ENCODE measurements around the gene TMPRSS7. TPM values are rescaled to one million over a fixed set of nuclear protein-coding genes. Genes with fewer than 3 reads are reported as not detected.

TMPRSS7 gene
- total RNA-seq, 1 donor from 2014 or later = not detected

DNA sequence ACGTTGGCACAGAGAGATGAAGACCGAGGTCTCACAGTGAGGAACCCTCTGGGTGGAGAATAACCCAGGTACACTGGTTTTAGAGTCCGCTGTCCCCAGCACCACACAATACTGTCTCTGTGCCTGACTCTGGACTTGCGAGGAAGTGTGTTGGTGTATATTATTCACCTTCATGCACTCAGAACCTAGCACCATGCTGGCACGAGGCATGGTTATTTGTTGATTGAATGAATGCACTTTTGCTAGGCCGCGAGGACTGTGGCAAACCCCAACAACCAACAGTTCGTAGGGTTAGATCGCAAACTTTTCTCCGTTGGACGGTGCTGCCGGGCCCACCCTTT is 51.2 kb downstream of the TMPRSS7 start:
- Mint-ChIP-seq H3K36me3 (ENCODE audit: low read depth) (peaks cover 5% of the 10 kb centered on the region), H3K27me3 (ENCODE audit: low read depth) (peaks cover 2% of the 10 kb centered on the region), H3K4me1 (ENCODE audit: low read depth) (peaks cover 41% of the 10 kb centered on the region), H3K4me3 (ENCODE audit: low read depth) (peak overlapping the region; percentile 85), H3K27ac (peak overlapping the region; percentile 81), H3K9me3 (no peaks in the 10 kb centered on the region)
- DNase-seq (ENCODE audit: low spot score) = no peak
- intact Hi-C loops (cut with micrococcal nuclease) = loop anchor here (1.0 to 5.0 kb wide), 2 partner anchors 10 to 38 kb away; no protein-coding TSS in a partner anchor

DNA sequence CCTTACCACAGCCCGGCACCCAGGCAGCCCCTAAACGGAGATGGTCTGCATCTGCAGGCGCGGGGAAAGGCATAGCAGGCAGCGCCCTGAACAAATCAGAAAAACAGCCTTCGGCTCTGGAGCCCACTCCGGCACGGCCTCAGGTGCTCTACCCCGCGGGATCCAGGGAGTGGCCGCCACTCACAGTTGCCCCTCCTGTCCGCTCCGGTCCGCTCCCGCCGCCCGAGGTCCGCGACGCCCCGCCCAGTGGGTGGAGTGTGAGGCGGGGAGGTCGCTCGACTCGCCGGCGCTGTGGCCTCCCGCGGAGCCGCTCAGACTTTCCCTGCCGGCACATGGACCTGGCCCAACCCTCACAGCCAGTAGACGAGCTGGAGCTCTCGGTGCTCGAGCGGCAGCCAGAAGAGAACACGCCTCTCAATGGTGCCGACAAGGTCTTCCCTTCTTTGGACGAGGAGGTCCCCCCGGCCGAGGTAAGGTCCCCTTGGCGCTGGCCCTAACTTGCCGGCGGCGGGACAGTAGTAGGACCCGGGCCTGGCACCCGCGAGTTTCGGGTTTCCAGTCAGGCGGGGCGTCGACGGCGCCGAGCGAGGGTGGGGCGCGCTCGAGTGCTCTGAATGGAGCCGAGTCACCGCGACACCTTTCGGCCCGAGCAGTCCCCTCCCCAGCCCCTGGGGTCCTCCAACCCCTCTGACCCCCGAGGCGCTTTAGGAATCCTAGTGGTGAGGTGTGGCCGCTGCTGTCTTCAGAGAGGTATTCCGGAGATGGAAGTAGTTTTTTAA is 51.7 kb downstream of the TMPRSS7 start, which contains the start of gene C3orf52:
Gene C3orf52, plus strand, starts transcription at position 314 of the 779 bp plus-strand sequence. Its CDS starts 19 bp downstream, at position 333.
- H3K4me3 Mint-ChIP-seq (ENCODE audit: low read depth) = peak within 1 kb of the TSS; percentile 85
- H3K9me3 Mint-ChIP-seq = no peaks in the 10 kb centered on the region
- peak; percentile 67 for DNase-seq (ENCODE audit: low spot score)
- H3K4me1 Mint-ChIP-seq (ENCODE audit: low read depth) = peaks cover 44% of the 10 kb centered on the region
- peaks cover 5% of the 10 kb centered on the region for H3K36me3 Mint-ChIP-seq (ENCODE audit: low read depth)
- H3K27ac Mint-ChIP-seq = peak within 1 kb of the TSS; percentile 81
- H3K27me3 Mint-ChIP-seq (ENCODE audit: low read depth) = peaks cover 2% of the 10 kb centered on the region
- intact Hi-C loops (cut with micrococcal nuclease) = loop anchor here (1.0 to 5.0 kb wide), 2 partner anchors 11 to 39 kb away; no protein-coding TSS in a partner anchor

DNA sequence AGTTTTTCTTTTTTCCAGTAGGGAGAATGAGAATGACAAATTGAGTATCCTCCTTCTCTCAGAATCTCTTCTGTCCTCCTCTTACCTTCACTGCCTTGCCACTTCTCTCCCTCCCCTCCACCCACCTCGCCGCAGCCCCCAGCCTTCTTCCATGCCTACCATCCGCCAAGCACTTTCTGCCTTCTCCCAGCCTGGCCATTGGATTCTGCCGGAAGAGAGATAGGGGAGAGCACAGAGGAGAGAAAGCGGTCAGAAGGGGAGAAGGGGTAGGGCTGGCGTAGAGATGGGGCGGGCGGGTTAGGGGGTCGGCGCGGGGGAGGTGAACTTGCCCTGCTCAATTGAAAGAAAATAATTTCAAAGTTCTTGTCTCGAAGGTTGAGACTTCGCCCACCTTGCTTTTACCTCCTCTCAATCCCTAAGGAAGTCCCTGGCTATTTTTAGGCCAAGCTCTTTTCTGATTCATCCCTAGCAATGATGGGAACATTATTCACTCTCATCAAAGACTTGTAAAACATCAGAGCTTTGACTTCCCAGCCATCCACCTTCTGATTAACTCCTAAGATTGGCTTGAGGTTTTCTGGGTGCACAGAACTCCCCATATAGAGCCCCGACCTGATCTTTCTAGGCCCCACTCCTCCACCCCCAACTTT is 52.5 kb downstream of the TMPRSS7 start:
- H3K4me3 Mint-ChIP-seq (ENCODE audit: low read depth) = peak overlapping the region; percentile 85
- H3K36me3 Mint-ChIP-seq (ENCODE audit: low read depth) = peaks cover 5% of the 10 kb centered on the region
- peak overlapping the region; percentile 47 for H3K27ac Mint-ChIP-seq
- intact Hi-C loops (cut with micrococcal nuclease) = loop anchor here (1.0 to 5.0 kb wide), 2 partner anchors 12 to 40 kb away; no protein-coding TSS in a partner anchor
- H3K9me3 Mint-ChIP-seq = no peaks in the 10 kb centered on the region
- no peak for DNase-seq (ENCODE audit: low spot score)
- H3K4me1 Mint-ChIP-seq (ENCODE audit: low read depth) = peaks cover 42% of the 10 kb centered on the region
- H3K27me3 Mint-ChIP-seq (ENCODE audit: low read depth) = peaks cover 2% of the 10 kb centered on the region

DNA sequence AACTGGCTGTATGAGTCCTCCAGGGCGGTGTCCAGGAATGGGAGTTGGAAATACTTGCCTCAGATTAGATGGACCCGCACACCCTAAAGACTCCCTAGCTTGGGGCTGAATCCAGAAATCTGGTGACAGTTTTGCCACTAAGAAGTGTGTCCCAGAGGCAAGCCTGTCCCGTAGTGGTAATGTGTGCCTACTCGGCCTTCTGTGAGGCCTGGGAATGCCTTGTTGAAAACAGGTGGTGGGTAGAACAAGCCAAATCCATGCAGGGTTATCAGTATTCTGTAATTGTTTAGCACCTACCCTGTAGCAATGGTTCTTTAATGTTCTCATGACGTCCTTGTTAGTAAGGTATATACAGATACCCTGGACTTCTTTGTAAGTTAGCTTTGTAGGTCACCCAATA is 53.2 kb downstream of the TMPRSS7 start:
- Mint-ChIP-seq H3K27me3 (ENCODE audit: low read depth) (peaks cover 2% of the 10 kb centered on the region), H3K36me3 (ENCODE audit: low read depth) (peaks cover 5% of the 10 kb centered on the region), H3K4me3 (ENCODE audit: low read depth) (peak overlapping the region; percentile 85), H3K9me3 (no peaks in the 10 kb centered on the region), H3K4me1 (ENCODE audit: low read depth) (peaks cover 49% of the 10 kb centered on the region), H3K27ac (no peak overlapping the region)
- no peak for DNase-seq (ENCODE audit: low spot score)
- intact Hi-C loops (cut with micrococcal nuclease) = loop anchor here (5.0 kb wide), 1 partner anchor 40 kb away; no protein-coding TSS in a partner anchor

DNA sequence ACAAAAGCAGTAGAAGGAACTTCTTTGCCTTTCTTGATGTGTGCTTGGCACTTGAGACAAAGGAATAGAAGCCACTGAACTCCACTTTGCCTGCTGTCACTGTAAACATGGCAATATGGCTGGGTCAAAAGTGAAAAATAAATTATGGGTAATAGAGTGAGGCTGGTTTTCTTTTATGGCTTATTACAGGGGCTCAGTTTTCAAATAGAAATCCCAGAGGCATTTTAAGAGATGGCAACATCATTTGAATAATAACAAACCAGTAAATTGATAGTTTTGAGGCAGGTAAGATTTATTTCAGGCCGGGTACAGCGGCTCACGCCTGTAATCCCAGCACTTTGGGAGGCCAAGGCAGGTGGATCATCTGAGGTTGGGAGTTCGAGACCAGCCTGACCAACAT is 54.4 kb downstream of the TMPRSS7 start:
- intact Hi-C loops (cut with micrococcal nuclease) = loop anchor here (5.0 kb wide), 1 partner anchor 42 kb away; no protein-coding TSS in a partner anchor
- Mint-ChIP-seq H3K4me1 (ENCODE audit: low read depth) (peaks cover 54% of the 10 kb centered on the region), H3K27me3 (ENCODE audit: low read depth) (peaks cover 2% of the 10 kb centered on the region)

DNA sequence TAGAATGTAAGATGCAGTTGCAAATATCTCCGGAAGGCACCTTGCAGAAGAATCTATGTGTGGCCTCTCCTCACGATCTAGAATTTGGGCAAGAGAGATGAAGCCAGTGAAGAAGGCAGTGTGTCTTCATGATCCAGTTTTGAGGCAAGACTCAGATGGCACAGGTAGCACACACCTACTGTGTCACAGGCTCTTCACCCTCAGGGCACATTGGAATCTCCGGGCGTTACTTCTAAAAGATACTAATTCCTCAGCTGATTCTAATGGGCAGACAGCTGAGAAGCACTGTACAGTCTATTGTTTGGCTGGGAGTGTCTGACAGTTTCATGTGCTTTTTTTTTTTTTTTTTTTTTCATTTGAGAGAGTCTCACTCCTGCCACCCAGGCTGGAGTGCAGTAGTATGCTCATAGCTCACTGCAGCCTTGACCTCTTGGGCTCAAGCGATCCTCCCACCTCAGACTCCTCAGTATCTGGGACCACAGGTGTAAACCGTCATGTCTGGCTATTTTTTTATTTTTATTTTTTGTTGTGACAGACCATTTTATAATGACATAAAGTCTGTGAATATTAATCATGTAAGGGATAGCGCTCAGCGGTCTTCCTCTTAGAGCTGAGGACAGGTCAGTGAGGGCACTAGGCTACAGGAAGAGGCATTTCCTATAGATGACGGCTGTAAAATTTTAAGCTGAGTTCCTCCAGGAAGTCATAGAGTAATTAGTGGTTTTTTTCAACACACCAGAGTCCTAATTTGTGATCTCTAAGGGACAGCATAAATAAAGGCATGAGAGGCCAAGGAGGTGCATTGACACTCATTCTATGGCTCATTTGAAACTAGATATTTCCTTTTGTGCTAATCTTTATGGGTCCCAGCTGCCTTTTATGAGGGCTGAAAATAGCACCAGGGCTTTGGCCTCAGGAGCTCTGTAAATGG is 55.7 kb downstream of the TMPRSS7 start:
- intact Hi-C loops (cut with micrococcal nuclease) = loop anchor here (5.0 kb wide), 1 partner anchor 43 kb away; no protein-coding TSS in a partner anchor
- Mint-ChIP-seq H3K9me3 (no peaks in the 10 kb centered on the region), H3K36me3 (ENCODE audit: low read depth) (peaks cover 12% of the 10 kb centered on the region), H3K27me3 (ENCODE audit: low read depth) (peaks cover 2% of the 10 kb centered on the region), H3K4me3 (ENCODE audit: low read depth) (no peak overlapping the region), H3K4me1 (ENCODE audit: low read depth) (peaks cover 54% of the 10 kb centered on the region), H3K27ac (no peak overlapping the region)
- DNase-seq (ENCODE audit: low spot score) = no peak

More for the DNA sequence above, 54.4 kb downstream of the TMPRSS7 start:
- no peak overlapping the region for H3K4me3 Mint-ChIP-seq (ENCODE audit: low read depth)
- no peak for DNase-seq (ENCODE audit: low spot score)
- H3K36me3 Mint-ChIP-seq (ENCODE audit: low read depth) = peaks cover 11% of the 10 kb centered on the region
- no peak overlapping the region for H3K27ac Mint-ChIP-seq
- no peaks in the 10 kb centered on the region for H3K9me3 Mint-ChIP-seq

DNA sequence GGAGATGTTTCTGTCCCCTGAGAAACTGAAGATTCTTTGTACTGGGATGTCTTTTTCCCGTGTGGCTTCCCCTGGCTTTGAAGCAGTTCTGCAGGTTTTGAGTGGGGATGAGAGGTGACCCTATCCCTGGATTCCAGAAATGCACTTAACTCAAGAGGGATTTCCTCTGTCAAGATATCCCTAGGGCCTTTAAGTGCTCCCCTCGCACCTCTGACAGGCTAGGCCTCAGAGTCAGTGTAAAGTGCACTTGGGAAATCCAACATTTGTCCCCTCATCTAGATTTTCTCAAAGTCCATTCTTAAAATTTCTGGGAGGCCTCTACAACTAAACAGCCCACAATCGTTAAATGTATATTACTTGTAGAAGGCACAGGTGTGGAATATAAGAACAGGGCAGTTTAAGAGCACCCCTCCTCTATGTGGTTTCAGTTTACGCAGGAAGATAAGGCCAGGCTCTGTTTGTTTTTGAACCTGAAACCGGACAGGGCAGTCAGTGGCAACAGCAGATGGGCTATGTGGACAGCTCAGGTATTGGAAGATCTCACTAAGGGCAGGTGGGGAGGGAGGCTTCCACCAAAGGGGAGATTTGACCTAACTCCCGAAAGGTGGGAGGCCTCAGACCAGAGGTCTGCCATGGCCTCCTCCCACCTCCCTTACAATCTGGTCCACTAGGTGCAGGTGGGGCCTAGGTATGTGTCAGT is 56.5 kb downstream of the TMPRSS7 start:
- no peak overlapping the region for H3K4me3 Mint-ChIP-seq (ENCODE audit: low read depth)
- H3K27ac Mint-ChIP-seq = no peak overlapping the region
- peaks cover 17% of the 10 kb centered on the region for H3K36me3 Mint-ChIP-seq (ENCODE audit: low read depth)
- no peaks in the 10 kb centered on the region for H3K9me3 Mint-ChIP-seq
- intact Hi-C loops (cut with micrococcal nuclease) = no loop called here
- peaks cover 2% of the 10 kb centered on the region for H3K27me3 Mint-ChIP-seq (ENCODE audit: low read depth)
- peaks cover 51% of the 10 kb centered on the region for H3K4me1 Mint-ChIP-seq (ENCODE audit: low read depth)
- DNase-seq (ENCODE audit: low spot score) = no peak

DNA sequence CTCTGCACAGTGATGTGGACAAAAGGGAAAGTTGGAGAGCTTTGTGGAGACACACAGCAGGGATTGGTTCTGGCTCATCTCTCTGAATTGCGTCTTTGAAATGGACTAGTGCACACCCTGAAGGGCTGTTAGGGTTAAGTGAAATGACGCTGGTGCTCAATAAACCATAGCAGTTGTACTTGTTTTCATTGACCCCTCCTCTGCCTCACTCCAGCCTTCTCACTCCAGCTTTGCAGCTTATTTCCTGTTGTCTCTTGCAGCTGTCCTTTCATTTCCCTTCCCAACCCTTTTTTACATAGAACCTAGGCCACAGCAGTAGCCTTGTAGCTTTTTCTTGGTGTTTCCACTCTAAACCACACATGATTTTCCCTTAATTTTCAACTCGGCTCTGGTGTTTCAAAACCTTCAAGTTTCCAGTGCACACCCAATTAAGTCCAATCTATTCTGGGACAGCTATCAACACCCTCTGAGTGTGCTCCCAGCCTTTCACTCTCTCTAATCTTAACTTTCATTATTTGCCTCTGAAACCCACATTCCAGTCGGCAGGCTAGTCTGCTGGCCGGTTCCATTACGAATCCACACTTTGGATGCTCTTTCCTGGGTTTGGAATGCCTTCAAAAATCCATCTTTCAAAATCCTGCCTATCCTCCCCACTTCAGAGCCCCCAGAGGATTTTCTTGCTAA is 58.1 kb downstream of the TMPRSS7 start:
- H3K4me1 Mint-ChIP-seq (ENCODE audit: low read depth) = peaks cover 46% of the 10 kb centered on the region
- H3K27me3 Mint-ChIP-seq (ENCODE audit: low read depth) = no peaks in the 10 kb centered on the region
- no peak overlapping the region for H3K4me3 Mint-ChIP-seq (ENCODE audit: low read depth)
- intact Hi-C loops (cut with micrococcal nuclease) = no loop called here
- peak overlapping the region; percentile 19 for H3K27ac Mint-ChIP-seq
- H3K36me3 Mint-ChIP-seq (ENCODE audit: low read depth) = peaks cover 22% of the 10 kb centered on the region
- no peak for DNase-seq (ENCODE audit: low spot score)
- no peaks in the 10 kb centered on the region for H3K9me3 Mint-ChIP-seq

DNA sequence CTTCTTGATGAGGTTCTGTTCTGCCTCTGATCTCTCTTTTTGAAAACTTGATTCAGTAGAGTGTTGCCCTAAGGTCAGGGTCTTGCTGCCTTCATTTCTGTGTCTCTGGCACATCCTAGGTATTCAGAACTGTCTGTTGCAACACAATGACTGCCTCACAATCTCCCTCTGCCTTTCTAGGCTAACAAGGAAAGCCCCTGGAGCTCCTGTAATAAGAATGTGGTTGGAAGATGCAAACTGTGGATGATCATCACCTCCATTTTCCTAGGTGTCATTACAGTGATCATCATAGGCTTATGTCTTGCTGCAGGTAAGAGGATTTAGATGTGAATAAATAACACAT is 58.6 kb downstream of the TMPRSS7 start:
- peaks cover 46% of the 10 kb centered on the region for H3K4me1 Mint-ChIP-seq (ENCODE audit: low read depth)
- no peaks in the 10 kb centered on the region for H3K27me3 Mint-ChIP-seq (ENCODE audit: low read depth)
- no peak for DNase-seq (ENCODE audit: low spot score)
- no peak overlapping the region for H3K4me3 Mint-ChIP-seq (ENCODE audit: low read depth)
- peaks cover 21% of the 10 kb centered on the region for H3K36me3 Mint-ChIP-seq (ENCODE audit: low read depth)
- H3K9me3 Mint-ChIP-seq = no peaks in the 10 kb centered on the region
- peak overlapping the region; percentile 19 for H3K27ac Mint-ChIP-seq
- intact Hi-C loops (cut with micrococcal nuclease) = no loop called here

DNA sequence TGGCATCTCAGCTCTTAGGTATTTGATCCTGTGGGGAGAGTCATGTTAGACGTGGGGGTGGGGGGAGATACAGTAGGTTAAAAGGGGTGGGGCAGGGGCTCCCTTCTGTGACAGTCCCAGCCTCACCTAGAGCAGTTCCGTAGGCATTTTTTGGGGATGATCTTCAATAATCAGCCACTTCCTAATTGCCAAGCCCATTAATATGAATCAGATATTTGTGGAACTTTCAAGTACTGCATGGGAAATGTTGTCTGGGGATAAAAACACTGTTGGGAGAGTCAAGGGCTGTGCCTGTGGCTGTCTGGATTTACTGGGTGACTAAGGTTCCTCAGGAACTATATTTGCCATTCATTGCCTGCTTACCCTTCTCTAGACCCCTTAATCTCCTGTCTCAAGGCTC is 61.2 kb downstream of the TMPRSS7 start:
- Mint-ChIP-seq H3K36me3 (ENCODE audit: low read depth) (peaks cover 25% of the 10 kb centered on the region), H3K9me3 (no peaks in the 10 kb centered on the region), H3K27ac (no peak overlapping the region), H3K4me1 (ENCODE audit: low read depth) (peaks cover 38% of the 10 kb centered on the region), H3K27me3 (ENCODE audit: low read depth) (no peaks in the 10 kb centered on the region), H3K4me3 (ENCODE audit: low read depth) (no peak overlapping the region)
- DNase-seq (ENCODE audit: low spot score) = no peak
- intact Hi-C loops (cut with micrococcal nuclease) = no loop called here

DNA sequence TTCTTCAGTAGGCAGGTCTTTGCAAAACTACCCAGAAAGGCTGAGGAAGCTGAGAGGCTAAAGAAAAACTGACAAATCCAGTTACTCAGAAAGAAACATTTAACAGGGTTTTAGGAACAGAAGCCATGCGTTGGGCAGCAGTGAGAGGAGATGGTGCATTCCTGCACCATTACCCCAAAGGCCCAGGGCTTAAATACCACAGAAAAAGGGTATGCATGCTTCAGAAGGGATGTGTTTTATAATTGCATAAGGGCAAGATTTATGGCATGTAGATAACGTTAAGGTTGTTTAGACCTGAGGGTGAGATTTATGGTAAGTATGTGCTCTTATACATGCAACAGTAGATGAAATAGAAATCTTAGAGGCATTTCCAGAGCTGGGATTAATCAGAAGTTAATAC is 61.6 kb downstream of the TMPRSS7 start:
- Mint-ChIP-seq H3K9me3 (no peaks in the 10 kb centered on the region), H3K4me3 (ENCODE audit: low read depth) (no peak overlapping the region), H3K27ac (no peak overlapping the region), H3K27me3 (ENCODE audit: low read depth) (no peaks in the 10 kb centered on the region), H3K36me3 (ENCODE audit: low read depth) (peaks cover 25% of the 10 kb centered on the region), H3K4me1 (ENCODE audit: low read depth) (peaks cover 36% of the 10 kb centered on the region)
- intact Hi-C loops (cut with micrococcal nuclease) = no loop called here
- no peak for DNase-seq (ENCODE audit: low spot score)
